SK-N-SH (cell line): ENCODE data around the gene C3. TPM values are rescaled to one million over a fixed set of nuclear protein-coding genes. Genes with fewer than 3 reads are reported as not detected.

Experiments used
- CTCF ChIA-PET: fragments of 300-600, 350-600 bp; formaldehyde crosslinking; extraction: SDS; loops from one replicate; lab custom pipeline; 2021; lab: Yijun Ruan, JAX
- POLR2A ChIA-PET: fragments of 350-600 bp; sonication (Branson Sonifier 250); formaldehyde crosslinking; extraction: SDS; loops from one replicate; lab custom pipeline; 2020; ENCODE audit warnings: antibody characterized with exemption, inconsistent platforms; lab: Yijun Ruan, JAX
- DNase-seq: peaks from one replicate; pipeline ENCODE4 v3.0.0; 2012
- H2AFZ ChIP-seq: fragments of 200-600 bp; sonication (generic); 2 replicates; pipeline ENCODE4 v1.8.1; 2016; ENCODE audit warnings: antibody characterized with exemption, mild to moderate bottlenecking, low read depth
- H3F3A ChIP-seq: fragments of 200-600 bp; sonication (generic); replicated peaks from 2 replicates; pipeline ENCODE3; 2016; ENCODE audit warnings: antibody characterized with exemption, mild to moderate bottlenecking; ENCODE audit not compliant: insufficient read depth
- H3K27ac ChIP-seq, 2 experiments: fragments of 200-500 bp in 1 of 2; fragments of 200-600 bp in 1 of 2; sonication (Bioruptor generic) in 1 of 2; sonication (generic), shearing (Covaris generic) in 1 of 2; 2 replicates each; pipeline versions ENCODE4 v1.5.1 to v1.6.1; 2014 to 2016; ENCODE audit warnings: low read depth in 2 of 2, inconsistent platforms in 1 of 2, low read length in 1 of 2, mild to moderate bottlenecking in 1 of 2, mixed read lengths in 1 of 2
- H3K27me3 ChIP-seq: fragments of 200-600 bp; sonication (generic), shearing (Covaris generic); 2 replicates; pipeline ENCODE4 v1.6.1; 2016; ENCODE audit warnings: mixed run types; ENCODE audit not compliant: insufficient read depth
- H3K36me3 ChIP-seq, 2 experiments: fragments of 200-500 bp in 1 of 2; fragments of 200-600 bp in 1 of 2; sonication (Bioruptor generic) in 1 of 2; sonication (generic) in 1 of 2; replicated peaks in 1 of 2; 2 replicates each; pipeline versions ENCODE3 to v1.5.1; 2014 to 2016; ENCODE audit warnings: low read length in 1 of 2, mild to moderate bottlenecking in 1 of 2; ENCODE audit not compliant: insufficient read depth in 2 of 2, control insufficient read depth in 1 of 2
- H3K4me1 ChIP-seq, 2 experiments: fragments of 200-500 bp in 1 of 2; fragments of 200-600 bp in 1 of 2; sonication (Bioruptor generic) in 1 of 2; sonication (generic), shearing (Covaris generic) in 1 of 2; 2 replicates each; pipeline versions ENCODE4 v1.5.1 to v1.6.1; 2014 to 2016; ENCODE audit warnings: low read depth in 1 of 2, low read length in 1 of 2, mixed run types in 1 of 2; ENCODE audit not compliant: insufficient read depth in 2 of 2, control insufficient read depth in 1 of 2
- H3K4me2 ChIP-seq: fragments of 200-600 bp; sonication (generic), shearing (Covaris generic); 2 replicates; pipeline ENCODE4 v1.6.1; 2017; ENCODE audit warnings: mixed run types
- H3K4me3 ChIP-seq, 2 experiments: fragments of 200-500 bp in 1 of 2; fragments of 200-600 bp in 1 of 2; sonication (Bioruptor generic) in 1 of 2; sonication (generic), shearing (Covaris generic) in 1 of 2; 2 replicates each; pipeline versions ENCODE4 v1.5.1 to v1.8.1; 2014 to 2016; ENCODE audit warnings: low read depth in 2 of 2, inconsistent platforms in 1 of 2, low read length in 1 of 2, mild to moderate bottlenecking in 1 of 2, mixed read lengths in 1 of 2, moderate library complexity in 1 of 2
- H3K79me2 ChIP-seq: fragments of 200-600 bp; sonication (generic); 2 replicates; pipeline ENCODE4 v1.8.1; 2017; ENCODE audit warnings: mild to moderate bottlenecking; ENCODE audit not compliant: insufficient read depth
- H3K9ac ChIP-seq: fragments of 200-600 bp; sonication (generic); 2 replicates; pipeline ENCODE4 v1.6.1; 2017; ENCODE audit warnings: mixed run types
- H3K9me2 ChIP-seq: fragments of 200-600 bp; sonication (generic); 2 replicates; pipeline ENCODE4 v1.6.1; 2017; ENCODE audit warnings: mixed run types
- H3K9me3 ChIP-seq: fragments of 200-600 bp; sonication (generic); 2 replicates; pipeline ENCODE4 v1.6.1; 2017; ENCODE audit warnings: mixed run types, mild to moderate bottlenecking, moderate library complexity
- H4K20me1 ChIP-seq: fragments of 200-600 bp; sonication (generic); 2 replicates; pipeline ENCODE4 v1.6.1; 2017; ENCODE audit warnings: mild to moderate bottlenecking, mixed run types; ENCODE audit not compliant: insufficient read depth
- CHD2 ChIP-seq: fragments of 150-350 bp; IDR thresholded peaks from 2 replicates; pipeline ENCODE4 v1.6.1; 2018; ENCODE audit warnings: low read length; ENCODE audit not compliant: partially characterized antibody
- CTCF ChIP-seq: fragments of 200-600 bp; sonication (generic); IDR thresholded peaks from 2 replicates; pipeline ENCODE4 v1.6.1; 2017; ENCODE audit warnings: antibody characterized with exemption, mild to moderate bottlenecking, moderate library complexity
- NRF1 ChIP-seq: IDR thresholded peaks from 2 replicates; pipeline ENCODE4 v1.6.1; 2012; ENCODE audit warnings: low read depth, mild to moderate bottlenecking, low read length
- POLR2AphosphoS5 ChIP-seq: IDR thresholded peaks from 2 replicates; pipeline ENCODE4 v1.6.1; 2012; ENCODE audit warnings: low read depth, low read length
- RCOR1 ChIP-seq: fragments of 150-350 bp; IDR thresholded peaks from 2 replicates; pipeline ENCODE4 v1.6.1; 2017; ENCODE audit warnings: antibody characterized with exemption, low read length
- REST ChIP-seq: IDR thresholded peaks from 2 replicates; pipeline ENCODE4 v1.6.1; 2012; ENCODE audit warnings: mild to moderate bottlenecking, low read depth, low read length, moderate library complexity
- RXRA ChIP-seq: IDR thresholded peaks from 2 replicates; pipeline ENCODE4 v1.4.0; 2012; ENCODE audit warnings: low read depth, mild to moderate bottlenecking, borderline replicate concordance
- TAF1 ChIP-seq: IDR thresholded peaks from 2 replicates; pipeline ENCODE4 v1.6.1; 2012; ENCODE audit warnings: low read depth, mild to moderate bottlenecking, low read length, moderate library complexity, borderline replicate concordance
- USF1 ChIP-seq: IDR thresholded peaks from 2 replicates; pipeline ENCODE4 v1.4.0; 2012; ENCODE audit warnings: low read depth, borderline replicate concordance
- WGBS: methylation state at CpG from one replicate; pipeline ENCODE4 v1.1.6; 2017; ENCODE audit warnings: low lambda C conversion rate; 5-methylcytosine and 5-hydroxymethylcytosine counted together
- polyA plus RNA-seq, 3 experiments: library from polyadenylated mRNA; depleted of rRNA; stranded (reverse); fragments of >200 nt; gene quantifications; 2 replicates each; pipeline ENCODE4 v1.2.3, GENCODE V29; 2012

The C3 gene
- polyA plus RNA-seq, 1 of the 3 experiments (the other 2 are of a cell fraction): 0.67 TPM

GRCh38 chr19:6736917-6737283, 16.4 kb upstream of the C3 start:
- Histone ChIP-seq H3K4me2 (peak overlapping the region; percentile 94), H3K36me3 (peaks cover 0 to 5% of the 10 kb centered on the region in 2 experiments), H3K27me3 (no peaks in the 10 kb centered on the region), H3K27ac (peak overlapping the region; percentile 90 to 96), H3K4me3 (peak overlapping the region; percentile 90 to 91), H3F3A (peaks cover 21% of the 10 kb centered on the region), H2AFZ (peak overlapping the region; percentile 79), H3K79me2 (peaks cover 34% of the 10 kb centered on the region)
- WGBS: 0% methylated on average over 6 of the region's 16 CpGs
- ChIA-PET POLR2A (no interaction called here), CTCF (interaction anchor here (1.0 to 1.2 kb wide), 2 partner anchors 220 to 689 kb away, joined by 3 to 10 read pairs; no protein-coding TSS in a partner anchor)
- TF ChIP-seq RCOR1 (no peak), POLR2AphosphoS5 (no peak), CHD2 (no peak), RXRA (no peak), NRF1 (no peak), USF1 (no peak), REST (0 out of 2 replicates have a peak, but pooled peaks have one; percentile 7), CTCF (peak; percentile 24), TAF1 (no peak)
- TF ChIP-seq, all 33 proteins: peak for 2
- Histone ChIP-seq H4K20me1 (no peaks in the 10 kb centered on the region), H3K9me2 (no peaks in the 10 kb centered on the region), H3K9me3 (no peaks in the 10 kb centered on the region), H3K4me1 (peaks cover 22 to 23% of the 10 kb centered on the region in 2 experiments; a peak in 3 of 4 replicates), H3K9ac (peak overlapping the region; percentile 91)
- peak; percentile 97 for DNase-seq
